Measurements from ENCODE around the gene PKIB.

Gene PKIB

GRCh38 chr6:122749451-122750050 is 139.3 kb downstream of the PKIB start:
- no peak for DNase-seq

- DNase-seq, result no peak
These were observed 141.1 kb downstream of the PKIB start for GRCh38 chr6:122751326-122751725.

- DNase-seq, result no peak
These were observed 142.3 kb downstream of the PKIB start for GRCh38 chr6:122752459-122752858.

DNA sequence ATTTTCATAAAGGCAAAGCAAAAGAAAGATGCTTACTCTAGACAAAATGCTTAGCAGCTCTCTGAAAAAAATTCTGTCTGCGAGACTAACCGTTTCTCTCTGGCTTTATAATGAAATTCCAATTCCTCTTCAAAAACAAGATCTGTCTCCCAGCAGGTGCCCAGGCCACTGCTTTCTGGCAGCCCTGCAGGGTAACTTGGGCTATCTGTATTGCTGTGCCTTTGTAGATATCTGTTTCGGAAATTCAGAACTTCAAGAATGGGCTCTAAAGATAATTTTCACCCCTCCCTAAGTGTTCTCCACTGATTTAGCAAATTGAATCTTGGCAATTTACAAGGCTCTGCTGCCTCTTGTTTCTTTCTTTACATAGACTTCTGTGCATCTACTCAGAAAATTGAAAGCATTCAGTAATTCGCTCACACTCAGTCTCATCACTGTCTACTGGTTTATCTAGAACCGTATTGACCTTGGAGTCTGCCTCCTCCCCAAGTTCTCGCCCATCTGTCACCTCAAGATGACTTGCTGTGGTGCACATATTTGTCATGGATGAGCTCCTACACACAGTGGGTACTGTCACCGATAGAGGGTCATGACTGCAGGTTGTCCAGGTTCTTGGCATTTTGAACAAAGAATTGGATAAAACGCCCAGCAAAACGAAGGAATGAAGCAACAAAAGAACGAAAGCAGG is 142.9 kb downstream of the PKIB start:
- DNase-seq, result no peak

GRCh38 chr6:122753688-122754056 is 143.5 kb downstream of the PKIB start:
- DNase-seq, result no peak

- no peak for DNase-seq
These were observed 144.1 kb downstream of the PKIB start for GRCh38 chr6:122754191-122754731.

GRCh38 chr6:122755901-122756300 is 145.7 kb downstream of the PKIB start:
- DNase-seq, result no peak

DNA sequence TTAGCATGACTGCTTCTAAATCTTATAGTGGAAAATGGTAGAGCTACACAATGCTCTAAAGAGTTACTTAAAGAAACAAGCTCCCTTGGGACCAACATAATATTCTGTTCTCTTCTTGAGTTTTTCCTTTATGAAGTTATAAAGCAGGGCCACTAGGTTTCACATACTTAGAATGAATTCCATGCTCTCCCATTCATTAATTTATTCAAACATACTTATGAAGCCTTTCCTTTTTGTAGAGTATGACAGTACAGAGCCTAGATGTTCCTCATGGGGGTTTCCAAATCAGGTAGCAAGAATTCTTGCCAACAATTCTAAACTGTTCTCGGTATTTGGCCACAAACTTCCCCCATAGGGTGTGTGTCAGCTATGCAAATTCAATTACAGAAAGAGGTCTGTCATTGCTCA is 148.7 kb downstream of the PKIB start:
- DNase-seq, result no peak

GRCh38 chr6:122760330-122760729 is 150.1 kb downstream of the PKIB start:
- no peak for DNase-seq

DNA sequence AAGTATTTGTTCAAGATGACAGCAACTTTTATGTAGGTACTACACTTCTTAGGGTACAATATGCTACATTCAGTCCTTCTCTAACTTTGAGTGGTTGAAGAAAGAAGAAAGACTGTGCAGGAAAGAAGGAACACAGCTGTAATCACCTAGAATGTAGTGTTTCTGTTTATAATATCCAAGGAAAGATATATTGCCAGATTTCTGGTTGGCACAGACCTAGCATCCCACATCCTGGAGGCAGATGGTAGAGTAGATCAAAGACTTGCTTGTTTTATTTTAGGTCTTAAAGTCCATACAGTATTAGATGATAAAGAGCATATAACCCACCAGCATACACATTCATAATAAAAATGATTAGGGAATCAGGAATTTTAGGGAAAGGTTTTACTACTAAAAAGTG is 156.1 kb downstream of the PKIB start:
- no peak for DNase-seq

DNA sequence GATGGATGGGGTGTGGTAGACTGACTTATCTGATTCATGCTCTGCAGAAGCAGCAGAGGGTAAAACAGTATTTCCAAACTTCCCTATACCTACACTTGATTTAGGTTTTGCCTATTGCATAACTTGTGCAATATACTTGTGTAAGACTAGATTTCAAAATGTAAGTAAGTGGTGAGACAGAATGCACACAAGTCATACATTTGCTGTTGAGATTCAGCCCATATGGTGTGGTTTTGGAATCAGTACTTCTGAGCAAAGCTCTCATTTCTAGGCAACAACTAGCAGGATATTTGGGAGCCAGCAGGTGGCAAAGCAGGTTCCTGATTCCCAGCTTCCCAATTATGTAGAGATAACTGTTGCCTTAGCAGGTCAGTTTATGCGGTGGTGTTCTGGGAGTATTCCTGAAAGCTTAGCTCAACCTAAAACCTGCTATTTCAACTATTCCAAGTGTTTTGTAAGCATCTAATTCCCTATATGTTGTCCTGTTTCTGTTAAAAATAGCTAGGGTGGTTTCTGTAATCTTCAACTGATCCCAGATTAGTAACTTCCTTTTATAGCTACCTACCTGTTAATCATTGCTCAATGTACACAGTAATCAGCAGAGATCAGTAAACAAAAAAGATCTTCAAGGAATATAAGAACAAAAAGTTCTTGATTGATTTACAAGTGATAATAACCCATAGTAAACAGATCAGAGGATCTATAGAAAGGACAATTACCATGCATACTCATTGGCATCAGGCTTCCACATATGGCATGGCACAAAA is 160.8 kb downstream of the PKIB start:
- DNase-seq, result no peak

- no peak for DNase-seq
These were observed 162.7 kb downstream of the PKIB start for GRCh38 chr6:122772724-122773415.
